Uterus (tissue), 4 donors: ENCODE results near the gene PCSK7. TPM values are rescaled to one million over a fixed set of nuclear protein-coding genes. Genes with fewer than 3 reads are reported as not detected.
"Not testable (repeated sequence)": the region's sequence is repeated elsewhere in the genome, so short reads cannot be mapped to it uniquely, and the experiment has no call there.

Experiments used
- DNase-seq, 2 donors: peaks; one replicate each; pipeline ENCODE4 v3.0.0-alpha.2; 2019 to 2020
- H3K27ac ChIP-seq, 2 donors: fragments of 200-600 bp; sonication (generic); 1 replicate in 1 of 2; 2 replicates in 1 of 2; pipeline ENCODE4 v1.5.1; 2016 to 2018
- H3K27me3 ChIP-seq, 2 donors: fragments of 200-600 bp; sonication (generic); one replicate each; pipeline ENCODE4 v1.5.1; 2018 to 2019; ENCODE audit warnings: control low read depth in 1 of 2
- H3K36me3 ChIP-seq, 2 donors: fragments of 200-600 bp; sonication (generic); one replicate each; pipeline ENCODE4 v1.5.1; 2019; ENCODE audit warnings: control low read depth in 1 of 2
- H3K4me1 ChIP-seq, 2 donors: fragments of 200-600 bp; sonication (generic); one replicate each; pipeline ENCODE4 v1.5.1; 2018 to 2019; ENCODE audit warnings: control low read depth in 1 of 2
- H3K4me3 ChIP-seq, 2 donors: fragments of 200-600 bp; sonication (generic); 1 replicate in 1 of 2; 2 replicates in 1 of 2; pipeline ENCODE4 v1.5.1; 2018 to 2019; ENCODE audit warnings: mild to moderate bottlenecking in 1 of 2
- H3K9me3 ChIP-seq, 2 donors: fragments of 200-600 bp; sonication (generic); one replicate each; pipeline ENCODE4 v1.5.1; 2019; ENCODE audit warnings: control low read depth in 1 of 2
- POLR2A ChIP-seq, 2 donors: fragments of 450-650 bp; IDR thresholded peaks; one replicate each; pipeline ENCODE4 v1.6.1; 2016; ENCODE audit warnings: antibody characterized with exemption in 2 of 2, mild to moderate bottlenecking in 1 of 2, moderate library complexity in 1 of 2
- intact Hi-C: fragments of 100-400 bp; cut with DNase I; formaldehyde crosslinking; loops from one replicate; pipeline ENCODE4 v1.15.1; 2023; ENCODE audit warnings: low total_unique reads
- total RNA-seq, 4 donors: library from RNA; depleted of rRNA in 3 of 4; stranded (reverse); fragments of >200 nt in 3 of 4; gene quantifications; one replicate each; pipeline versions ENCODE4 v1.1.0 to v1.2.4, GENCODE V29; 2014 to 2023
- TF ChIP-seq, protein P1 (sequence below), 4 experiments: fragments of 200-600 bp in 2 of 4; fragments of 450-650 bp in 2 of 4; sonication (generic) in 2 of 4; IDR thresholded peaks; one replicate each; pipeline ENCODE4 v1.5.1; 2016 to 2019; ENCODE audit warnings: antibody characterized with exemption in 4 of 4, mild to moderate bottlenecking in 2 of 4, moderate library complexity in 1 of 4
- donor health status: DM: yes; HTN: yes; CAD: no.

Gene PCSK7
- total RNA-seq, 4 donors from 2014 or later, result 23.3 to 78.9 (median 35.3) TPM

DNA sequence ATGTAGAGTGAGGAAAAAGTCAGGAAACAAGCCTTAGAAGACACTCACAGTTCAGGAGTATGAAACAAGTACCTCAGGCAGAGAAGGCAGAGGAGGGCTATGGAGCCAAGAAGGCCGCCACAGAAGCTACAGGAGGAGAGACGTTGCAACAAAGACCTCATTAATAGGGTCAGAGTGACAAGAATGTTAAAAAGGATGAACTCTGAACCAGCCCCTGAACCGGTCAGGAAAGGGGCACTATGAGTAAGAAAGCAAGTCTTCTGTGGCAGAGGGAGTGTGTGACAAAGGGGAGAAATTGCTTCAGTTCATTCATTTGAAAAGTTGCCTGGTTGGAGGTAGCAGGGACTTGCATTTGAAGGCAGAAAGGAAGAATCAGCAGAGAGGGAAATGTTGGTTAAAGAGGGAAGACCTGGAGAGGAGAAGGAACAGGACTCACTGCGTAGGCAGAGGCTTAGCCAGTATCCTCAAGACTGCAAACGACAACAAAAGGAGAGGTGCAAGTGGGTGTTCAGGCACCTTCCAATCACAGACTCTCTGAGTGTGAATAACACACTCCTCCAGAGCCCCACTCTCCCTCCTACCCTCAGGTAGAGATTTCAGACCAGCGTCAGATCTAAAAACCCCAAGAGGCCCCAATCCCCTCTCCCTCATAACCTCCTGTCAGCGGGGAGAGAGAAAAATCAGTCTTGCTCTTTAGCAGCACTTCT is 17.3 kb downstream of the PCSK7 start:
- Histone ChIP-seq H3K4me3 (no peak overlapping the region), H3K4me1 (peaks cover 10 to 12% of the 10 kb centered on the region in 2 donors), H3K27ac (peak overlapping the region; percentile 8 to 49), H3K36me3 (no peaks in the 10 kb centered on the region), H3K27me3 (no peaks in the 10 kb centered on the region), H3K9me3 (no peaks in the 10 kb centered on the region)
- TF ChIP-seq, protein P1, sequence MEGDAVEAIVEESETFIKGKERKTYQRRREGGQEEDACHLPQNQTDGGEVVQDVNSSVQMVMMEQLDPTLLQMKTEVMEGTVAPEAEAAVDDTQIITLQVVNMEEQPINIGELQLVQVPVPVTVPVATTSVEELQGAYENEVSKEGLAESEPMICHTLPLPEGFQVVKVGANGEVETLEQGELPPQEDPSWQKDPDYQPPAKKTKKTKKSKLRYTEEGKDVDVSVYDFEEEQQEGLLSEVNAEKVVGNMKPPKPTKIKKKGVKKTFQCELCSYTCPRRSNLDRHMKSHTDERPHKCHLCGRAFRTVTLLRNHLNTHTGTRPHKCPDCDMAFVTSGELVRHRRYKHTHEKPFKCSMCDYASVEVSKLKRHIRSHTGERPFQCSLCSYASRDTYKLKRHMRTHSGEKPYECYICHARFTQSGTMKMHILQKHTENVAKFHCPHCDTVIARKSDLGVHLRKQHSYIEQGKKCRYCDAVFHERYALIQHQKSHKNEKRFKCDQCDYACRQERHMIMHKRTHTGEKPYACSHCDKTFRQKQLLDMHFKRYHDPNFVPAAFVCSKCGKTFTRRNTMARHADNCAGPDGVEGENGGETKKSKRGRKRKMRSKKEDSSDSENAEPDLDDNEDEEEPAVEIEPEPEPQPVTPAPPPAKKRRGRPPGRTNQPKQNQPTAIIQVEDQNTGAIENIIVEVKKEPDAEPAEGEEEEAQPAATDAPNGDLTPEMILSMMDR (IDR thresholded peaks at IDR 0.05), result no peak
- TF ChIP-seq POLR2A (IDR thresholded peaks at IDR 0.05), result no peak
- DNase-seq, result no peak
- intact Hi-C loops, result no loop called here

DNA sequence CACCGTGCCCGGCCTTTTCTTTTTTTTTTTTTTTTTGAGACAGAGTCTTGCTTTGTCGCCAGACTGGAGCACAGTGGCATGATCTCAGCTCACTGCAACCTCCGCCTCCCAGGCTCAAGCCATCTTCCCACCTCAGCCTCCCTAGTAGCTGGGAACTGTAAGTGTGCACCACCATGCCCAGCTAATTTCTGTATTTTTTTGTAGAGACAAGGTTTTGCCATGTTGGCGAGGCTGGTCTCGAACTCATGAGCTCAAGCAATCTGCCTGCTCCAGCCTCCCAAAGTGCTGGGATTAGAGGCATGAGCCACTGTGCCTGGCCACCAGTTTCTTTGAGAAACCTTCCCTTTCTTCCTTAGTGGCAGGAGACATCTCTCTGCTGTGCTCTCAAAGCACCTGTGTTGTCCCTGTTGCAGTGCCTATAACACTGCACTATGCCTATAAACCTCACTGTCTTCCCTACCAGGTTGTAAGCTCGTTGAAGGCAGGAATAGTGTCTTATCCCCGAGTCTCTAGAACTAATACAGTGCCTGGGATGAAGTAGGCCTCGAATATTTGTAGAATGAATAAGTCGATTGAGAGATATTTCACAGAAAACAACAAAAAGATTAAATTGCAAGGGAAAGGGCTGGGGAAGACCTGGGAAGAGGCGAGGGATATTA is 19.0 kb downstream of the PCSK7 start:
- TF ChIP-seq, protein P1 (IDR thresholded peaks at IDR 0.05), result no peak
- TF ChIP-seq POLR2A (IDR thresholded peaks at IDR 0.05), result no peak
- Histone ChIP-seq H3K27ac (no peak overlapping the region), H3K27me3 (no peaks in the 10 kb centered on the region), H3K4me1 (peaks cover 0 to 6% of the 10 kb centered on the region in 2 donors), H3K9me3 (no peaks in the 10 kb centered on the region), H3K4me3 (no peak overlapping the region), H3K36me3 (no peaks in the 10 kb centered on the region)
- DNase-seq, result no peak
- intact Hi-C loops, result no loop called here

DNA sequence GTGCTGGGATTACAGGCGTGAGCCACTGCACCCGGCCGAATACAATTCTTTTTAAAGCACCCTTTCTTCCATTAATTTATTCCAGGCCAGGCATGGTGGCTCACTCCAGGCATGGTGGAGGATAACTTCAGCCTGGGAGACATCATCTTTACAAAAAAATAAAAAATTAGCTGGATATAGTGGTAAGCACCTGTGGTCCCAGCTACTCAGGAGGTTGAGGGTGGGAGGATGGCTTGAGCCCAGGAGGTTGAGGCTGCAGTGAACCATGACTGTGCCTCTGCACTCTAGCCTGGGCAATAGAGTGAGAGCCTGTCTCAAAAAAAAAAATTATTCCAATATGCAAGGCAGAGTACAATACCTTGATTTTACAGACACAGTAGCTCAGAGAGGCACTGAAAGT is 21.3 kb downstream of the PCSK7 start:
- Histone ChIP-seq H3K27ac (no peak overlapping the region), H3K9me3 (no peaks in the 10 kb centered on the region), H3K36me3 (no peaks in the 10 kb centered on the region), H3K27me3 (no peaks in the 10 kb centered on the region), H3K4me3 (no peak overlapping the region), H3K4me1 (no peaks in the 10 kb centered on the region)
- intact Hi-C loops, result no loop called here
- DNase-seq, result no peak
- no peak for TF ChIP-seq POLR2A (IDR thresholded peaks at IDR 0.05)
- TF ChIP-seq, protein P1 (IDR thresholded peaks at IDR 0.05), result no peak

DNA sequence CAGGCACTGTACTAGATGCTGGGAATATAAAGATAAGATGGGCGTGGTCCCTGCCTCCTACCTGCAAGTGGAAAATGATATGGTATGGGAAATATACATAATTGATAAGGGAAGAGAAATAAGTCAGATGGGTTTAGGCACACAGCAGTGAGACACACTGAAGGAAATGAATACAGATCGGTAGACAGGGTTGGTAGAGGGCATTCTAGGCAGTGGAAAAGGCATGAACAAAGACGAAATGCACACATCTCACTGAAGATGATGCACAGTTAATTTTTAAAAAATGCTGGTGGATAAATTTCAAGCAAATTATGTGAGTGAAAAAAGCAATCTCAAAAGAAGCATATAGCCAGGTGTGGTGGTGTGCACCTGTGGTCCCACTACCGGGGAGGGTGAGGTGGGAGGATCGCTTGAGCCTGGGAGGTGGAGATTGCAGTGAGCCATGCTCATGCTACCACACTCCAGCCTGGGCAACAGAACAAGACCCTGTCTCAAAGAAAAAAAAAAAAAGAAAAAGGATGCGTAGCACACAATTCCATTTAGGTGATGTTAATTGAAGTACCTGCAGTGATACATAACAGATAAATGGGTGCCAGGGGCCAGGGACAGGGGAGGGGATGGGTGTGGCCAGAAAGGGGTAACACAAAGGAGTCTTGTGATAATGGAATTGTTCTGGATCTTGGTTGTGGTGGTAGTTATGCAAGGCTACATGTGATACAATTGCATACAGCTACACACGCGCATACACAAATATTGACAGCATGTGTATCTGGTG is 22.3 kb downstream of the PCSK7 start:
- DNase-seq, H3K27me3 ChIP-seq, H3K4me1 ChIP-seq, H3K9me3 ChIP-seq, H3K4me3 ChIP-seq, H3K36me3 ChIP-seq, intact Hi-C loops: not testable (repeated sequence)
- H3K27ac ChIP-seq, result peak overlapping the region in 1 of 2 donors; percentile 30

DNA sequence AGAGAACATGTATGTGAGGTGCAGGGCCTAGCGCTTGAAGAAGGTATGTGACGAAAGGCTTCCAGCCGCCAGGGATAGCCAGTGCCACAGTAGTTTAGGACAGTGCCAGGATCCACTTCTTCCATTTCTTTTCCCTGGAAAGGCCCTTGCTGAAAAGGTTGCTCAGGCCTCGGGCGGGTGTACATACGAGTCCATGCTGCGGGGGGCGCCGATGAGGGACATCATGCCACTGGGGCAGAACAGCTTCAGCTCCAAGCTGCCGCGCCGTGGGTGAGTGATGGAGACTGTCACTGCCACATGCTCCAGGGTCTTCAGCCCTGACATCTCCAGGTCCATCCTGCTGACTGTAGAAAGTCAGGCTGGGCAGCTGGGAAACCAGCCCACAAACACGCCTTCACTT is 23.2 kb downstream of the PCSK7 start:
- TF ChIP-seq, protein P1 (IDR thresholded peaks at IDR 0.05), result peak in 2 of 4 experiments; percentile 5 to 31
- H3K4me3 ChIP-seq, intact Hi-C loops, H3K9me3 ChIP-seq, H3K27me3 ChIP-seq, H3K36me3 ChIP-seq, H3K27ac ChIP-seq: not testable (repeated sequence)
- peaks cover 0 to 12% of the 10 kb centered on the region in 2 donors for H3K4me1 ChIP-seq
- peak in 1 of 2 donors; percentile 69 for DNase-seq

DNA sequence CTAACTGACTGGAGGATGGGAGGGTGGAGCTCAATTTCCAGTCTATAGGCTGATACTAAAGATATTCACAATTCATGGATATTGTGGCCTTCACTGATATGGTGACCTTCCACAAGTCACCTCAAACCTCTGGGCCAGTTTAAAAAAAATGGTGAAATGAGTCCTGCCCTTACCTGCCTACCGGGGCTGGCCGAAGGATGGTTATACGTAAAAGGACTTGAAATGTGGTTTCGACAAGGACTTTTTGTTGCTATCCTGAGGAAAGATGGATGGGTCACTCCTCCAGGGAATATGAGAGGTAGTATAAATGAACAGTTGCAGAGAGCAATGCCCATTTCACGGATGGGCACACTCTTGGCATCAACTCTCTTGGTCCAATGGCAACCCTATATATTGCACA is 24.4 kb downstream of the PCSK7 start:
- H3K4me3 ChIP-seq, H3K36me3 ChIP-seq, H3K27me3 ChIP-seq, DNase-seq, intact Hi-C loops, H3K9me3 ChIP-seq, H3K27ac ChIP-seq: not testable (repeated sequence)
- H3K4me1 ChIP-seq, result peaks cover 0 to 12% of the 10 kb centered on the region in 2 donors

DNA sequence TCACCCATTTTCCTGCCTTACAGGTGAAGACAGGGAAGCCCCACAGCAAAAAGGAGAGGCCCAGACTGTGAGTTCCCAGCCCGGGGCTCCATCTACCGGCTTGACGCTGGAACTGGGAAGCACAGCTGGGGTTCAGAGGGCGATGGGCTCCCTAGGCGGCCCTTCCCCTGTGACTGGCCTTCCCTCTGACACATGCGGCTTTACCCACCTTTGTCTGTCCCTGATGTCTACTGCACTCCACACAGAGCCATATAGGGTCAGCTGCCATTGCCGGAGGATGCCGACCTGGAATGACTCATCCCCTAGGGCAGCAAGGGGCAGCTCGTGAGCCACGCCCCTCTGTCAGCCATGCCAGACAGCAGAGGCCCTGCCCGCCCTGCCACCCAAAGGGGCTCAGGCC is 25.0 kb downstream of the PCSK7 start:
- H3K36me3 ChIP-seq, H3K4me3 ChIP-seq, DNase-seq, intact Hi-C loops, H3K9me3 ChIP-seq, H3K27me3 ChIP-seq: not testable (repeated sequence)
- Histone ChIP-seq H3K4me1 (peaks cover 0 to 12% of the 10 kb centered on the region in 2 donors), H3K27ac (peak overlapping the region in 1 of 2 donors; percentile 36)

DNA sequence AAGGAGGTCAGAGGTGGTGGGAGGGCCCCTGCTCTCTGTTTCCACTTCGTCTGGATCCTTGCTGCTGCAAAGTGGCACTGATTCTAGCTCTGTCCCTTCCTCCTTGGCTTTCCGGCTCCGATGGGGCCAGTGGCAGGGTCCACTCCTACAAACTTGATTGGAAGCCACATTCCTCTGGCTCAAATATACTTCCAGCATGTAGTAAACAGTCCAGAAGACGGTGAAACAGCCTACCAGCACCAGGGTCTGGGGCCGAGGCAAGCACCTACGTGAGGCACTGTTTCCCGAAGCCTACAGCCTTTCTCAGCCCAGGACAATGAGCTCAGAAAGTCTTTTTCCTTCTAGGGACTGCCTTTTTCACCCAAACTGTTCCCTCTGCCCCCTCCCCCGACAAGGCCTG is 25.8 kb downstream of the PCSK7 start:
- H3K27me3 ChIP-seq, H3K4me3 ChIP-seq, intact Hi-C loops, H3K36me3 ChIP-seq, H3K9me3 ChIP-seq, DNase-seq: not testable (repeated sequence)
- Histone ChIP-seq H3K27ac (peak overlapping the region; percentile 59 to 80), H3K4me1 (peaks cover 0 to 12% of the 10 kb centered on the region in 2 donors)
